Ovary (tissue), 3 donors: Measurements from ENCODE around the gene MAP4K2.

Experiments
- POLR2A ChIP-seq: fragments of 450-650 bp; IDR thresholded peaks from one replicate; pipeline ENCODE4 v1.6.1; 2017; ENCODE audit warnings: antibody characterized with exemption, mild to moderate bottlenecking, moderate library complexity
- TF ChIP-seq, protein P1 (sequence below), 3 donors: fragments of 450-650 bp in 2 of 3; fragments of 200-600 bp in 1 of 3; IDR thresholded peaks; one replicate each; pipeline versions ENCODE4 v1.5.1 to v1.8.0; 2016 to 2022; ENCODE audit warnings: antibody characterized with exemption in 3 of 3, mild to moderate bottlenecking in 1 of 3
- donor health status: DM: no; HTN: no; CAD: no.

DNA sequence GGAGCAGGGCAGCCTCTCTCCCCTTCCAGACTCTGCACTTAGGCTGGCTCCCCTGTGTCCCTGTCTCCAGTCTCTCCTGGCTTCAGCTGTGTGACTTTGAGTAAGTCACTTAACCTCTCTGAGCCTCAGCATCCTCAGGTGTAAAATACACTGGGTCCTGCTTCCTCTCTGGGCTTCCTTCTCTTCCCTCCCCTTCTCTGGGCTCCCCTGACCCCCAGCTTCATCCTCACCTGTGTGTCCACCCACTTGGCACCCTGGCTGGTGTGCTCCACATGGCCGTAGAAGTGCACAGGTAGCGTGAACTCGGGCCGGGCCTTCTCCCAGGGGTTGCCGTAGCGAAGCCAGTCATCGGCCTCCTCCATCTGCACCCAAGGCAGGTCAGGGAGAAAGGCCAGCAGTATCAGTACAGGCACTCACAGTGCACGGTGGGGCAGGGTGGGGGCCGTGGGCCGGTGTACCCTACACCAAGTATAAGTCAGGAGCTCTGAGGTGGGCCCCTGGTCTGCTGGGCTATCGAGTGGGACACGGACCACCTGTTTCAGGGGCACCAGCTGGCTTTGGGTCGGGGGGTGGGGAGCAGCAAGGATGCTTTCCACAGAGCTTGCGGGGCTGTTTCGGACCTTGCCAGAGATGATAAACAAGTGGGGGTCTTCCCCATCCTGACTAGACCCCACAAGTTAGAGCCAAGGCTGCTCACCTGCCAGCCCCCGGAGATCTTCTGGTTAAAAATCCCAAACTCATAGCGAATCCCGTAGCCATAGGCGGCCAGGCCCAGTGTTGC lies 45.3 kb downstream of the MAP4K2 start:
- TF ChIP-seq, protein P1, sequence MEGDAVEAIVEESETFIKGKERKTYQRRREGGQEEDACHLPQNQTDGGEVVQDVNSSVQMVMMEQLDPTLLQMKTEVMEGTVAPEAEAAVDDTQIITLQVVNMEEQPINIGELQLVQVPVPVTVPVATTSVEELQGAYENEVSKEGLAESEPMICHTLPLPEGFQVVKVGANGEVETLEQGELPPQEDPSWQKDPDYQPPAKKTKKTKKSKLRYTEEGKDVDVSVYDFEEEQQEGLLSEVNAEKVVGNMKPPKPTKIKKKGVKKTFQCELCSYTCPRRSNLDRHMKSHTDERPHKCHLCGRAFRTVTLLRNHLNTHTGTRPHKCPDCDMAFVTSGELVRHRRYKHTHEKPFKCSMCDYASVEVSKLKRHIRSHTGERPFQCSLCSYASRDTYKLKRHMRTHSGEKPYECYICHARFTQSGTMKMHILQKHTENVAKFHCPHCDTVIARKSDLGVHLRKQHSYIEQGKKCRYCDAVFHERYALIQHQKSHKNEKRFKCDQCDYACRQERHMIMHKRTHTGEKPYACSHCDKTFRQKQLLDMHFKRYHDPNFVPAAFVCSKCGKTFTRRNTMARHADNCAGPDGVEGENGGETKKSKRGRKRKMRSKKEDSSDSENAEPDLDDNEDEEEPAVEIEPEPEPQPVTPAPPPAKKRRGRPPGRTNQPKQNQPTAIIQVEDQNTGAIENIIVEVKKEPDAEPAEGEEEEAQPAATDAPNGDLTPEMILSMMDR (IDR thresholded peaks at IDR 0.05): no peak
- no peak for TF ChIP-seq POLR2A
